HEK293 (cell line): ENCODE data around the gene UFSP1.

Experiments used
- CTCF ChIA-PET: fragments of 350-600 bp; formaldehyde crosslinking; extraction: SDS; loops from one replicate; lab custom pipeline; 2021; ENCODE audit warnings: antibody characterized with exemption; lab: Yijun Ruan, JAX
- POLR2A ChIA-PET: fragments of 300-600 bp; formaldehyde crosslinking; extraction: SDS; loops from one replicate; lab custom pipeline; 2020; ENCODE audit warnings: antibody characterized with exemption, inconsistent platforms; lab: Yijun Ruan, JAX
- H3K27ac ChIP-seq: fragments of 200-500 bp; sonication (Bioruptor generic); 2 replicates; pipeline ENCODE4 v1.5.1; 2014; ENCODE audit warnings: low read depth, low read length, control low read depth, inconsistent platforms; ENCODE audit errors: extremely low read depth
- H3K36me3 ChIP-seq, 2 experiments: fragments of 200-500 bp in 1 of 2; sonication (Bioruptor generic) in 1 of 2; 1 replicate in 1 of 2; 2 replicates in 1 of 2; pipeline ENCODE4 v1.5.1; 2014 to 2017; ENCODE audit warnings: inconsistent platforms in 2 of 2, low read length in 2 of 2; ENCODE audit not compliant: control insufficient read depth in 2 of 2, insufficient read depth in 1 of 2
- H3K4me1 ChIP-seq: fragments of 200-500 bp; sonication (Bioruptor generic); 2 replicates; pipeline ENCODE4 v1.5.1; 2014; ENCODE audit warnings: mild to moderate bottlenecking, low read length, inconsistent platforms; ENCODE audit not compliant: control insufficient read depth, insufficient read depth
- H3K4me3 ChIP-seq: 2 replicates; pipeline ENCODE4 v1.5.1; 2011; ENCODE audit warnings: low read depth, mild to moderate bottlenecking, control low read depth, low read length, moderate library complexity
- H3K9me3 ChIP-seq: fragments of 200-500 bp; sonication (Bioruptor generic); 2 replicates; pipeline ENCODE4 v1.5.1; 2014; ENCODE audit warnings: low read depth, low read length, inconsistent platforms; ENCODE audit not compliant: control insufficient read depth, insufficient read depth
- FEZF1 ChIP-seq: fragments of 450-650 bp; formaldehyde crosslinking; IDR thresholded peaks from 2 replicates; pipeline ENCODE4 v1.5.1; 2016; ENCODE audit warnings: missing biosample characterization, missing genetic modification characterization
- KLF16 ChIP-seq: fragments of 450-650 bp; formaldehyde crosslinking; IDR thresholded peaks from 2 replicates; pipeline ENCODE4 v1.5.1; 2017; ENCODE audit warnings: missing biosample characterization, missing genetic modification characterization
- OSR2 ChIP-seq: fragments of 450-650 bp; formaldehyde crosslinking; IDR thresholded peaks from 2 replicates; pipeline ENCODE4 v1.5.1; 2016; ENCODE audit warnings: missing biosample characterization, missing genetic modification characterization
- PATZ1 ChIP-seq: fragments of 450-650 bp; formaldehyde crosslinking; IDR thresholded peaks from 2 replicates; pipeline ENCODE4 v1.5.1; 2016; ENCODE audit warnings: missing biosample characterization, missing genetic modification characterization
- ZBTB17 ChIP-seq: fragments of 450-650 bp; formaldehyde crosslinking; IDR thresholded peaks from 2 replicates; pipeline ENCODE4 v1.5.1; 2016; ENCODE audit warnings: missing biosample characterization, missing genetic modification characterization
- ZBTB26 ChIP-seq: fragments of 450-650 bp; formaldehyde crosslinking; optimal IDR thresholded peaks from 2 replicates; pipeline ENCODE3; 2016; ENCODE audit warnings: missing biosample characterization, mild to moderate bottlenecking, missing genetic modification characterization
- ZBTB49 ChIP-seq: fragments of 450-650 bp; formaldehyde crosslinking; IDR thresholded peaks from 2 replicates; pipeline ENCODE4 v1.5.1; 2016; ENCODE audit warnings: missing biosample characterization, missing genetic modification characterization, low read depth
- ZBTB8A ChIP-seq: fragments of 450-650 bp; formaldehyde crosslinking; IDR thresholded peaks from 2 replicates; pipeline ENCODE4 v1.5.1; 2016; ENCODE audit warnings: missing biosample characterization, missing genetic modification characterization
- ZIC2 ChIP-seq: fragments of 450-650 bp; formaldehyde crosslinking; IDR thresholded peaks from 2 replicates; pipeline ENCODE4 v1.5.1; 2016; ENCODE audit warnings: missing biosample characterization, missing genetic modification characterization
- ZNF2 ChIP-seq: fragments of 450-650 bp; formaldehyde crosslinking; IDR thresholded peaks from 2 replicates; pipeline ENCODE4 v1.5.1; 2016; ENCODE audit warnings: missing biosample characterization, missing genetic modification characterization
- ZNF239 ChIP-seq: fragments of 450-650 bp; formaldehyde crosslinking; IDR thresholded peaks from 2 replicates; pipeline ENCODE4 v1.5.1; 2016; ENCODE audit warnings: missing biosample characterization, missing genetic modification characterization
- ZNF362 ChIP-seq: fragments of 450-650 bp; formaldehyde crosslinking; IDR thresholded peaks from 2 replicates; pipeline ENCODE4 v1.5.1; 2016; ENCODE audit warnings: missing biosample characterization, missing genetic modification characterization
- ZNF394 ChIP-seq: fragments of 450-650 bp; formaldehyde crosslinking; IDR thresholded peaks from 2 replicates; pipeline ENCODE4 v1.5.1; 2016; ENCODE audit warnings: missing biosample characterization, missing genetic modification characterization, mild to moderate bottlenecking, moderate library complexity, borderline replicate concordance
- ZNF580 ChIP-seq: fragments of 450-650 bp; formaldehyde crosslinking; IDR thresholded peaks from 2 replicates; pipeline ENCODE4 v1.5.1; 2016; ENCODE audit warnings: missing biosample characterization, missing genetic modification characterization
- ZNF585B ChIP-seq: fragments of 450-650 bp; formaldehyde crosslinking; IDR thresholded peaks from 2 replicates; pipeline ENCODE4 v1.5.1; 2016; ENCODE audit warnings: missing biosample characterization, missing genetic modification characterization
- ZNF660 ChIP-seq: fragments of 450-650 bp; IDR thresholded peaks from 2 replicates; pipeline ENCODE4 v1.5.1; 2018; ENCODE audit warnings: missing biosample characterization, mild to moderate bottlenecking, missing genetic modification characterization
- ZNF707 ChIP-seq: fragments of 450-650 bp; formaldehyde crosslinking; IDR thresholded peaks from 2 replicates; pipeline ENCODE4 v1.5.1; 2016; ENCODE audit warnings: missing biosample characterization, missing genetic modification characterization
- TF ChIP-seq, protein P1 (sequence below): fragments of 450-650 bp; formaldehyde crosslinking; IDR thresholded peaks from 2 replicates; pipeline ENCODE4 v1.5.1; 2017; ENCODE audit warnings: missing biosample characterization, missing genetic modification characterization

UFSP1 gene

GRCh38 chr7:100859856-100860255, 29.7 kb downstream of the UFSP1 start:
- H3K27ac ChIP-seq: no peak overlapping the region
- H3K4me3 ChIP-seq: no peak overlapping the region
- H3K36me3 ChIP-seq: peaks cover 0 to 9% of the 10 kb centered on the region in 2 experiments; a peak in 2 of 3 replicates
- CTCF ChIA-PET: interaction anchor here (1.3 kb wide), 1 partner anchor 59 kb away, joined by 5 read pairs; no protein-coding TSS in a partner anchor
- TF ChIP-seq ZNF394 (tag by site-specific recombination): no peak
- 0 out of 2 replicates have a peak, but pooled peaks have one; percentile 21 for TF ChIP-seq ZBTB17
- TF ChIP-seq ZNF362 (tag by site-specific recombination): no peak
- H3K4me1 ChIP-seq: no peaks in the 10 kb centered on the region
- POLR2A ChIA-PET: interaction anchor here (1.2 to 1.8 kb wide), 3 partner anchors 10 to 274 kb away, joined by 3 to 9 read pairs (median 3); partner anchors contain the start of genes FBXO24 and SRRT
- H3K9me3 ChIP-seq: no peaks in the 10 kb centered on the region

DNA sequence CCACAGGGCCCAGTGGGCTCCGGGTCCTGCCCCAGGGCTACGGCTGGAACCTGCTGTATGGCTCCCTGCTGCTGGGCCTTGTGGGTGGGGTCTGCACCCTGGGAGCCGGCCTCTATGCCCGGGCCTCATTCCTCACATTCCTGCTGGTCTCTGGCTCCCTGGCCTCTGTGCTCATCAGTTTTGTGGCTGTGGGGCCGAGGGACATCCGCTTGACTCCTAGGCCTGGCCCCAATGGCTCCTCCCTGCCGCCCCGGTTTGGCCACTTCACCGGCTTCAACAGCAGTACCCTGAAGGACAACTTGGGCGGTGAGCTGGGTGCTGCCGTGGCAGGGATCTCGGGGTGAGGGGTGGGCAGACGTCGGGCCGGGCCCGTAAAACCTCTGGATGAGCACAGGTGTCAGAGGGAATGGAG, 32.6 kb downstream of the UFSP1 start:
- ChIA-PET CTCF (interaction anchor here (0.7 kb wide), 1 partner anchor 403 kb away, joined by 3 read pairs; no protein-coding TSS in a partner anchor), POLR2A (interaction anchor here (0.6 to 2.4 kb wide), 2 partner anchors 18 to 228 kb away, joined by 4 to 9 read pairs; partner anchors contain the start of gene SRRT)
- no peaks in the 10 kb centered on the region for H3K9me3 ChIP-seq
- no peak overlapping the region for H3K27ac ChIP-seq
- peak; percentile 16; the same call in 1 of the 2 replicates for TF ChIP-seq ZIC2 (tag by site-specific recombination)
- TF ChIP-seq PATZ1 (tag by site-specific recombination): no peak
- TF ChIP-seq, all 188 proteins: peak for 1
- H3K4me1 ChIP-seq: peaks cover 3% of the 10 kb centered on the region; the same call in 1 of the 2 replicates
- H3K36me3 ChIP-seq: peaks cover 0 to 9% of the 10 kb centered on the region in 2 experiments; a peak in 2 of 3 replicates
- no peak overlapping the region for H3K4me3 ChIP-seq

- POLR2A ChIA-PET: interaction anchor here (0.6 to 2.4 kb wide), 2 partner anchors 20 to 150 kb away, joined by 3 to 9 read pairs; partner anchors contain the start of genes POP7 and SRRT
- H3K4me1 ChIP-seq: peaks cover 3% of the 10 kb centered on the region; the same call in 1 of the 2 replicates
- no peak overlapping the region for H3K4me3 ChIP-seq
- CTCF ChIA-PET: interaction anchor here (0.7 to 2.5 kb wide), 2 partner anchors 9 to 164 kb away, joined by 3 to 7 read pairs; no protein-coding TSS in a partner anchor
- H3K9me3 ChIP-seq: no peaks in the 10 kb centered on the region
- H3K27ac ChIP-seq: no peak overlapping the region
- peaks cover 0 to 1% of the 10 kb centered on the region in 2 experiments; a peak in 1 of 3 replicates for H3K36me3 ChIP-seq
- TF ChIP-seq, protein P1, sequence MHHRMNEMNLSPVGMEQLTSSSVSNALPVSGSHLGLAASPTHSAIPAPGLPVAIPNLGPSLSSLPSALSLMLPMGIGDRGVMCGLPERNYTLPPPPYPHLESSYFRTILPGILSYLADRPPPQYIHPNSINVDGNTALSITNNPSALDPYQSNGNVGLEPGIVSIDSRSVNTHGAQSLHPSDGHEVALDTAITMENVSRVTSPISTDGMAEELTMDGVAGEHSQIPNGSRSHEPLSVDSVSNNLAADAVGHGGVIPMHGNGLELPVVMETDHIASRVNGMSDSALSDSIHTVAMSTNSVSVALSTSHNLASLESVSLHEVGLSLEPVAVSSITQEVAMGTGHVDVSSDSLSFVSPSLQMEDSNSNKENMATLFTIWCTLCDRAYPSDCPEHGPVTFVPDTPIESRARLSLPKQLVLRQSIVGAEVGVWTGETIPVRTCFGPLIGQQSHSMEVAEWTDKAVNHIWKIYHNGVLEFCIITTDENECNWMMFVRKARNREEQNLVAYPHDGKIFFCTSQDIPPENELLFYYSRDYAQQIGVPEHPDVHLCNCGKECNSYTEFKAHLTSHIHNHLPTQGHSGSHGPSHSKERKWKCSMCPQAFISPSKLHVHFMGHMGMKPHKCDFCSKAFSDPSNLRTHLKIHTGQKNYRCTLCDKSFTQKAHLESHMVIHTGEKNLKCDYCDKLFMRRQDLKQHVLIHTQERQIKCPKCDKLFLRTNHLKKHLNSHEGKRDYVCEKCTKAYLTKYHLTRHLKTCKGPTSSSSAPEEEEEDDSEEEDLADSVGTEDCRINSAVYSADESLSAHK (tag by site-specific recombination): no peak
- TF ChIP-seq OSR2 (no peak), ZBTB26 (tag by site-specific recombination) (no peak), ZNF2 (tag by site-specific recombination) (no peak), ZNF707 (no peak), ZNF580 (no peak), KLF16 (tag by site-specific recombination) (no peak), ZBTB8A (tag by site-specific recombination) (no peak), ZNF239 (tag by site-specific recombination) (no peak), ZNF585B (tag by site-specific recombination) (no peak), ZNF660 (no peak), ZBTB49 (tag by site-specific recombination) (no peak), FEZF1 (no peak)
Observed at GRCh38 chr7:100855515-100855914, 34.0 kb downstream of the UFSP1 start.
